LoVo (cell line): Measurements from ENCODE around the gene EPHB2.

Experiments used
- DNase-seq: peaks from one replicate; pipeline ENCODE4 v3.0.0-alpha.2; 2016; ENCODE audit warnings: low spot score

The EPHB2 gene

DNA sequence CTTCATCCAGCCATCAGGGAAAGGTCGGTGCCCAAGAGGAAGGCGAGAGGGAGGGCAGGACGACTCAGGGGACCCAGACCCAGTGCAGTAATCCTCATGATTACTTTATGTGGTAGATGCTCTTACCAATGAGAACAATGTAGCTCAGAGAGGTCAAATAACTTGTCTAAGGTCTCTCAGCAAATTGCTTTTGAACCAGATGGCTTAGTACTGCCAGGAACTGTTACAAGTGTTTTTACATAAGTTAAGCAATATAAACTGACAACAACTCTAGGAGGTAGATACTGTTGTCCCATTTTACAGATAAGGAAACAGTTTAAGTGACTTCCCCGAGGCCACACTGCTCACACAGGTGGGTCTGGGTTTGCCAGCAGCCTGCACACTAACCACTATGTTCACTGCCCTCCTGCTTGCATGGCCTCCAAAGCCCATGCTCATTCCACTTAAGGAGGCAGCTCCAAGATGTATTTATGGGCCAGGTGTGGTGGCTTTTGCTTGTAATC is 150.3 kb downstream of the EPHB2 start:
- no peak for DNase-seq

DNA sequence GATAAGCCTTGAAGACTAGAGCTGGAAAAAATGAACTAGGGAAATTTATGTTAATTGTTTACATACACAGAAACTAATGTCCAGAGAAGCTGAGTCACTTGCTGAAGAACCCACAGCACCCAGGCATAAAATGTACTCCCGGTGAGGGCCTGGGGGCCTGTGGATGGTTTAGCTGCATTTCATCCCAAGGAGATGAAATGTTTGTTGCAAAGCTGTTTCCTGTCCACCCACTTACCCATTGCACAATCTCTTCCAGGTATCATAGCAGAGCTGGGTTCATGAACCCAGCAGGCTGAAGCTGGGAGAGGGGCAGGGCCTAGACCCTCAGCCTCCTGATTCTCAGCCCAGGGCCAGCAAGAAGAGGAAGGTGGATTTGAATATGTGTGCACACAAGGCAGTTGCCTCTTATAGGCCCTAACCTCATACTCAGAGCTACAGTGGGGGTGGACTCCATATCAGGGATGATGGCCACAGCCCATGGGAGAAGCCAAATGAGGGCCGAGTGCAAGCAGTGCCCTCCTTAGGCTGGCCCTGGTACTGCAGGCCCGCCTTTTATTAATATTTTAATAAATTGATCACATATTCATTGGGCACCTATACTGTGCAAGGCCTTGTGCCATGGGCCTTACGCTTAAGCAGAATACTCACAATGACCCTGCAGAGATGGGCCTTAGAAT is 151.3 kb downstream of the EPHB2 start:
- DNase-seq, result no peak

DNA sequence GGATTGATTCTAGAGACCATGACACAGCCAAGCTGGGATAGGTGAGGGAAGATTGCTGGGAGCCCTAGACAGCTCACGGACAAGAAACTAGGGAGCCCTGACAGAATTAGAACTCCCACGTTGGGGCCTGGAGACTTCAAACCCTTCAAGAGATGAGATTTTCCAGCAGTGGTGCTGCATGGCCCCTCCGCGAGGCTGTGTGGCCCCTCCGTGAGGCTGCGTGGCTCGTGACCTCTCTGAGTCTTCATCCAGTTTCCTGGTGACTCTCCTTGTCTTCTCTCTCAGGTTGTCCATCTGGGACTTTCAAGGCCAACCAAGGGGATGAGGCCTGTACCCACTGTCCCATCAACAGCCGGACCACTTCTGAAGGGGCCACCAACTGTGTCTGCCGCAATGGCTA is 152.1 kb downstream of the EPHB2 start:
- DNase-seq, result no peak

DNA sequence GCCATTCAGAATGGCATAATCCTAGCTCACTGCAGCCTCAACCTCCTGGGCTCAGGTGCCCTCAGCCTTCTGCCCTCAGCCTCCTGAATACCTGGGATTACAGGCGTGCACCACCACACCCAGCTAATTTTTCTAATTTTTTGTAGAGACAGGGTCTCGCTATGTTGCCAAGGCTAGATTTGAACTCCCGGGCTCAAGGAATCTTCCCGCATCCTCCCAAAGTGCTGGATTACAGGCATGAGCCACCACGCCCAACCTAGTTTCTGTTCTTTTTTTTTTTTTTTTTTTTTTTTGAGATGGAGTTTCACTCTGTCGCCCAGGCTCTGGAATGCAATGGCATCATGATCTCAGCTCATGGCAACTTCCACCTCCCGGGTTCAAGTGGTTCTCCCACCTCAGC is 153.1 kb downstream of the EPHB2 start:
- no peak for DNase-seq

DNA sequence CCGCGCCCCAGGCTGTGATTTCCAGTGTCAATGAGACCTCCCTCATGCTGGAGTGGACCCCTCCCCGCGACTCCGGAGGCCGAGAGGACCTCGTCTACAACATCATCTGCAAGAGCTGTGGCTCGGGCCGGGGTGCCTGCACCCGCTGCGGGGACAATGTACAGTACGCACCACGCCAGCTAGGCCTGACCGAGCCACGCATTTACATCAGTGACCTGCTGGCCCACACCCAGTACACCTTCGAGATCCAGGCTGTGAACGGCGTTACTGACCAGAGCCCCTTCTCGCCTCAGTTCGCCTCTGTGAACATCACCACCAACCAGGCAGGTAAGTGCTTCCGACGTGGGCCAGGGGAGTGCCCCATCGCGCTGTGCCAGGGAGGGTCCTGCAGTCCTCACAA is 154.2 kb downstream of the EPHB2 start:
- DNase-seq, result no peak

DNA sequence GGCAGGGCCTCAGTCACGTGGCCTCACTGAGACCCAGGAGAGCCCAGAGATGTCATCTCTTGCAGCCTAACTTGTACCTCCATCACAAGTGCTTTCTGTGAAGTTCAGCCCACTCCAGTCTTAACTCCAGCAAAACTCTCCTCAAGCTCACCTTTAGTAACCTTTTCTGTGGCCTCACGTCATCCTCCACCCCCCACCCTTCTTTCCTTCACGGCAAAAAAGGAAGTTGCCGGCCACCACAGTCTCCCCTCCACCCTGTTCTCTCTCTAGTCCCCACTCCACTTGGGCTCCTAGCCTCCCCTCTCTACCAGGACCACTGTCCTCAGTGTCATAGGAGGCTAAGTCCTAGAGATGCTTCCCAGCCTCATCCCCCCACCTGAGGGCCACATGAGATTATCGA is 155.1 kb downstream of the EPHB2 start:
- no peak for DNase-seq

DNA sequence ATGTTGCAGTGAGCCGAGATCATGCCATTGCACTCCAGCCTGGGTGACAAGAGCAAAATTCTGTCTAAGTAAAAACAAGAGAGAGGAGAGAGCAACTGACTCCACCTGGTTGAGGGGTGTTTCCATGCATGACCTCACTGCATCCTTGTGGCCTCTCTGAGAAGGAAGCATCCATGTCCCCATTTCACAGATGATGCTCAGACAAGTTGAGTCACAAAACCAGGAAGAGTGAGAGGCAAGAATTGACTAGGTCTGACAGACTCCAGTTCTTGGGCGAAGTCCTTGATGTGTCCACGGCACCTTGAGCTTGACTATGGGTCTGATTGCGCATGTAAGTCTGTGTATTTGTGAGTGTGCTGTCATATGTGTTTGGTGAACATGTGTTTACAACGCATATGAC is 156.2 kb downstream of the EPHB2 start:
- DNase-seq, result no peak

DNA sequence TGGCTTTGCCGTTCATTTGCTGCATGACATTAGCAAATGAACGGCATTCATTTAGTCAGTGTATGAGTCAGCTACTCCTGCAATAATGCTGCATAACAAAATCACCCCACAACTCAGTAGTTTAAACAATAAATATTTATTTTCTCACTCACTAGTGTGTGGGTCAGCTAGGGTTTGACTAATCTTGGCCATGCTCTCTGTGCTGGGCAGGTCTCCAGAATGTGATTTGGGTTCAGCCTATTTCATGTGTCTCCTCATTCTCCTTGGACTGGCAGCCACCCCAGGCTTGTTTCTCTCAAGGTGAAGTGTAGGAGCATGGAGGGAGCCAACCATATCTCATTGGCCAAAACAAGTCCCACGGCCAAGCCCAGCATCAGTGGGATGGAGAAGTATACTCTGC is 157.7 kb downstream of the EPHB2 start:
- DNase-seq, result no peak

DNA sequence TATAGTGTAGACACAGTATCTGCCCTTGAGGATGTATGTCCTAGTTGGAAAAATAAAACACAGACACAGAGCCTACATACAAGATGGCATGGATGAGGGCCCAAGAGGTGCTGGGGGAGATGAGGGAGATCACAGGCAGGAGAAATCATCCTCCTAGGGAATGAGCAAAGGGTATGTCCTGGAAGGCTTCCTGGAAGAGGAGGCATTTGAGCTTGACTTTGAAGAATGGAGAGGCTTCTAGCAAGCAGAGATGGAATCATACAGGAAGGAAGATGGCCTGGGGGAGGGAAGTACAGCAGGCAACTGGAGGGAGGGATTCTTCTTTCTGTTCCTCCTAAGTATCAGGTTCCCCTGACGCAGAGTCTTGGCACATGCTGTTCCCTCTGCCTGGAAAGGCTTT is 158.7 kb downstream of the EPHB2 start:
- DNase-seq, result no peak

DNA sequence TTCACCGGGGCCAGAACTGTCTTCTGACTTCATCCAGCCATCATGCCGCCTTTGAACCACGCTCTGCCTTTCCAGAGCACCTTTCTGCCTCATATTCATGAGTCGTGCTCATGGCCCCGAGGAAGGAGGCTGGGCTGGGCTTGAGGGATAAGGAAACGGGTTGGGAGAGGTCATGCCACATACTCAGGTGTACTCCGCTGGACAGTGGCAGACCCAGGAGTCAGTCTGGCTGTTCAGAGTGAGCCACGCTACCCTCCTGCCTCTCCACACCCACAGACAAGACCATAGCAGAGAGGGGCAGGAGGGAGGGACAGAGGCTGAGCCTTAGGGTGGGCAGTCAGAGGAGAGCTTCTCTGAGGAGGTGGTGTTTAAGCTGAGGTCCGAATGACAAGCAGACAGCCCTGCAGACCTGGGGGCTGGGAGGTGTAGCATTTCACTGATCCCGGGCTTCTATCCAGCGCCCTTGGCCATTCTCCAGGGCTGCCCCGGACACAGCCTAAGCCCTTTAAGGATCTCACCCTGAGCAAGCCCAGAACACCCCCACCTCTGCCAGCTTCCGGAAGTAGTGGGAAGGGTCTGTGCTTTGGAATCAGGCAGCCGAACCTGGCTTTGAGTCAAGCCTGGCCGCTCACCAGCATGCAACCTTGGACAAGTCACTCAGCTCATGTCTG is 159.7 kb downstream of the EPHB2 start:
- DNase-seq, result no peak

DNA sequence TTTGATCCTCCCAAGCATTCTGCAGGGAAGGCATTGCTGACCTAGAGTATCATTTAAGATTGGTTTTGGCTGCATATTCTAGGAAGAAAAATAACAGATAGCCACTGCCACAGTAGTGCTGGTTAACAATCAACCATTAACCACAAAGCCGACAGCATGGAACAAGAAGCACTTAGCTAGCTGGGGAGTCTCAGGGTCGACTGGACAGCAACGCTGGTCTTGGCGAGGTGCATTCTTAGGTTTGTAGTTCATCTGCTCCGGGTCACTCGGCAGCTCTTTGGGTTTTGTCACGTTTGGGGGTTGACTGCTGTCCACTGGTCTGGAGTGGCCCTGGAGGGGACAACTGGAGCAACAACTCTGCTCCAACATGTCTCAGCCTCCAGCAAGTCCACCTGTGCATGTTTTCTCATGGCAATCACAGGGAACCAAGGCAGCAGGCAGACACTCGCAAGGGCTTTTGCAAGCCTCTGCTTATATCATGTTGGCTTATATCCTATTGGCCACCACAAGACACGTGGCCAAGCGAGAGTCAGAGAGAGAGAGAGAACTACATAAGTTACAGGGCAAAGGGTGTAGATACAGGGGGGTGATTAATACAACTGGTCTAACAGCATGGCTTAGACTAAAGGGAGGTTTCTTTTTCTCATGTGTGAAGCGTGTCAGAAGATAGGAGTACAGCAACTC is 162.5 kb downstream of the EPHB2 start:
- no peak for DNase-seq

DNA sequence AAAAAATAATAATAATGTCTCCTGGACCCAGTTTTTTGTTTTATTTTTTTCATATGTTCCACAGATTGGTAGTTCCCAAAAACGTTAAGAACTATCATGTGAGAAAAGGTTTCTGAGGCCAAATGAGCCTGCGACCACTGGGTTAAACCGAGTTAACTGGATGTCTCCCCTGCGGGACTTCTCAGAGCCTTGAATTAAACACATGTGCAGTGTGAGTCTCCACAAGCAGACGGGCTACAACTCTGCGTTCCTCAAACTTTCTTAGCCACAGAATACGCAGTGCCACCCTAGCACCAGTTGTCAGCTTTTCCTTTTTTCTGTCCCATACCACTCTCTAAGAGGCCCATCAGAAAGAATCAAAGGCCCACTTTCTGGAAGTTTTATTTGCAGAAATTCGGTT is 164.1 kb downstream of the EPHB2 start:
- no peak for DNase-seq

DNA sequence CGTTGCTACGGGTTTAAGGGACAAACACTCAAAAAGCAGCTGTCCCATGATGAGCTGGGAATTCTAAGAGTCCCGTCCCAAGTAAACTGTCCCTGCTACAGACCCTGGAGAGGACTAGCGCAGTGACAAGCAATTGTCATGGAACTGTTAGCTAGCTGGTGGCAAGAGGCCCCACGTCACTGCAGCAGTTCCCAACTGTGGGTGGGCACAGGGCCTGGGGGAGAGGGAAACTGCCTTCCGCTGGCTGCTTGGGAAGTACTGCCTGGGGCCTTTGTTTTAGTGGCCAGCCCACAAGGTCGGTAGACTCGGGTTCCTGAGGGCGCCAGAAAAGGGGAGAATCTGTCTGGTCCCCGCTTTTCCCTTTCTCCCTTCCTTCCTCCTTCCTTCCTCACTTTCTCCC is 164.6 kb downstream of the EPHB2 start:
- DNase-seq, result no peak

DNA sequence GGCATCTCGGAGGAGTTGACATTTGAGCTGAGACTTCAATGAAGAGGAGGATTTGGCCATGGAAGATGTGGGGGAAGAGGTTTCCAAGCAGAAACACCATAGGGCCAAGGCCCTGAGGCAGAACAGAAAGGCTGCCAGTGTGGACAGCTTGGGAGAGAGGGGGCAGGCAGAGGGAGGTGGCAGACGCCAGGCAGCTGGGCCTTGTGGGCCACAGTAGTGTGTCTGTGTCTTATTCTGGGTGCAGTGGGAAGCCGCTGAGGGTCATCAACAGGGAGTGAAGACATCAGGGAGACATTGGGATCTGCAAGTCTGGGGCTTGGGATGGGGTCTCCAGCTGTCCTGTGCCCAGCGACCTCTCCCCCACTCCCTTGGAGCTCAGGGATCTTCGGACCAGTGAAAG is 165.2 kb downstream of the EPHB2 start:
- DNase-seq, result no peak

DNA sequence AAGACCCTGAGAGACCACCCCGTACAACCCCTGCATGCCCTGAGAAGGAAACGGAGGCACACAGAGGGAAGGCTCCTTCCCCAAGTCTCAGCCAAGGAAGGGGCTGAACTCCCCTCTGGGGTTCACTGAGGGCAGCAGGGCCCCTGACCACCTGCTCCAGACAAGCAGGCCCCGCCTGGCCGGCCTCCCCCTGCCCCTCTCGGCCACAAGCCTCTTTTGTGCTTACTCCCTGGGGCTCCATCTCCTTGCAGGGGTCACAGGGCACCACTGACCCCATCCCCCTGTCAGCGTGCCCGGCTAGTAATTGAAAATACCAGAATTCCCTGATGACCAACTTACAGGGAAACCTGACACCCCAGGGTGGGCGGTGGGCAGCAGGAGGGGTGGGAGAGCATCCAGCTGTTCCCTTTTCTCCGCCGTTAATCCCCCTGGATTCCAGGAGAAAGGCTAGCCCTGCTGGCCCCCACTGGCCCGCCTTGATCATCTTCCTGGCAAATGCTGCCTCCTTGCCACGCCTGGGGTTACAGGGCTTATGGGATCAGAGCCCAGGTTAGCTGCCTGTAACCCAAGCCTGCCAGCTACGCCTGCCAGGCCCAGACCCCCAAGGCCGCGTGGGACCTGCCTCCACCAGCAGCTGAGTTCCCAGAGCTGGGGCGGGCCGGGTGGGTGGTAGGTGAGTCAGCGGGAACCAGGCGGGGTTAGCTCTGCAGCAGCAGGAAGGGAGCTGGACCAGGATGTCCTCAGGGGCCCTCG is 165.9 kb downstream of the EPHB2 start:
- no peak for DNase-seq

DNA sequence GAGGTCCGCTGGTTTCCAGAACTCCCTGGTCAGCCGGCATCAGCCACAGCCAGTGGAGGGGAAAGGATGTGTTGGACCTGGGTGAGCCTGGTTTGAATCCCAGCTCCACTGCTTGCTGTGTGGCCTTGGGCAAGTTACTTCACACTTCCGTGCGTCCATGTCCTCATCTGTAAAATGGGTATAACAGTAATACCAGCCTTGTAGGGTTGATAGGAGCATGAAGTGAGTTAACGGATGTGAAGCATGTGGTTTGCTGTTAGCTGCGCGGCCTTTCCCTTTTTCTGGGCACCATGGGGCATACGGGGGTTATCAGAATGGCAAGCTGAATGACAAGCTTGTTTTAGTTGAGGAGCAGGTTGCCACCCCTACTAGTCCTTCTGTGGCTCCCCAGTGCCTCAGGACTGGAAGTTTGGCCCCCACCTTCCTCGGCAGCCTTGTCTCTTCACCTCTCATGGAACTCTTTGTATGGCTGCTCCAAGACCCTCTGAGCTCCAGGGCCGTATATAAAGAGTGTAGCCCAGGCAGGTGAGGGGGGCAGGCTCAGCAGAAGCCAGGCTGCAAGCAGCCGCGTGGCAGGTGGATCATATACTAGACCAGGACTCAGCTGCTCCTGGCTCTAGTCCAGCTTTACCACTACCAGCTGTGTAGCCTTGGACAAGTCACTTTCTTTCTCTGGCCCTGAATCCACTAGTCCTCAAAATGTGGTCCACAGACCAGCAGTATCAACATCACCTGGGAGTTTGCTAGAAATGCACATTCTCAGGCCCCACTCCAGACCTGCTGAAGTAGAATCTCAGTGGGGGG is 166.7 kb downstream of the EPHB2 start:
- DNase-seq, result no peak

DNA sequence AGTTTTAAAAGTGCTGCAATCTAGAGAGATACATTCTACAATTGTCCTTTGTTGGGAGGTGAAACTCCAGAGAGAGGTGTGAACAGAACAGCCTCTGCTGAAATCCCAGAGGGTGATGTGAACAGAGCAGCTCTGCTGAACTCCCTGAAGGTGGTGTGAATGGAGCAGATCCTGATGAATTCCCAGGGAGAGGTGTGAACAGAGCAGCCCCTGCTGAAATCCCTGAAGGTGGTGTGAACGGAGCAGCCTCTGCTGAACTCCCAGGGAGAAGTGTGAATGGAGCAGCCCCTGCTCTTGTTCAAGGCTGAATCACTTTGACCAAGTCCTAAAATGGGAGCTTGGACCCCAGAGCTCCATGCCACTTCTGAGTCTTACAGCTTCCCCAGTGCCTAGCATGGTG is 167.3 kb downstream of the EPHB2 start:
- DNase-seq, result no peak

DNA sequence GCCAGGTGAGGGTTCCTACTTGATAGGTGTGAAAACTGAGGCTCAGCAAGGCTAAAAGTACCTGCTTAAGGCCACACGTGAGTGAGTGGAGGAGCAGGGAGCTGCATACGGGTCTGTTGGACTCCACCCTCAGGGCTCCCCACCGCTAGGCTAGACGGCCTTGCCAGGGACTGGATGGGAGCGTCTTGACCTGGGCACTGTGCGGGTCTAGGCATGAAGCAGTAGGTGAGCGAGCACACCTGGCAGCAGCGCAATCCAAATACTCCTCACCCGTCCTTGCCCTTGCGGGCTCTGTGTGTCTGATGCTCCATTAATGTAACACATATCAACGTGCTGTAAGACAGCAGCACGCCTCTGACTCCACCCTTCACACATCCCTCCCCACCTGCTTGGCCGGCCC is 168.0 kb downstream of the EPHB2 start:
- no peak for DNase-seq

DNA sequence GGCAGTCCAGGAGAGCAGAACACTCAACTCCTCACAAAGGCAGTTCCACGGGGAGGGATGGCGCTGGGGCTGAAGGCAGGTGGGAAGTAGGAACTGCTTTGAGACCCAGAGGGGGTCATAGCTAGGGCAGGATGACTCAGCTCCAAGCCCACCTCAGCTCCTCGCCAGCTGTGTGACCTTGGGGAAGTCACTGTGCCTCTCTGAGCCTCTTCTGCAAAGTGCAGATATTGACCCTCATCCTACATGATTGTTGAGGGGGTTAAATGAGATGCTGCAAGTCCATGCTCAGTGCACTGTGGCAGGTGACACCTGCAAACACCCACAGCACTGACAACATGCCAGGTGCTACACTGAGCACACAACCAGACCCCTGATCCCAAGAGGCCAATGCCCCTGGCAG is 168.8 kb downstream of the EPHB2 start:
- no peak for DNase-seq

DNA sequence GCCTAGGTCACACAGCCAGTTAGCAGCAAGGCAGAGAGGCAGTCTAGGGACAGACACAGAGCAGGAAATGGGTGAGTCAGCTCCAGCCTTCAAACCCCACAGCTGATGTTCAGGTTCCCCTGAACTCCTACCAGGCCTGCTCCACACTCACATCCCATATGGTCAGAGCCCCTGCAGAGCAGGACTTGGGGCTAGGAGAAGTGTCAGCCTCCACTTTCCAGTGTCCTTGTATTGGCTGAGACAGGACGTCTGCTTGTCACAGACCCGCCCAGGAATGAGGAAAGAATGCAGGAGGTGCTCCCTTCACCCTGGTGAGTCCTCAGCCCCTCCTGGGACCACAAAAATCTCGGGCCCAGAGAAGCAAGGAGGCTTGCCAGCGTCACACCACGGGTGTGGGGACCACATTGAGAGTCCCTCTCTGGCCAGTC is 169.5 kb downstream of the EPHB2 start:
- no peak for DNase-seq

DNA sequence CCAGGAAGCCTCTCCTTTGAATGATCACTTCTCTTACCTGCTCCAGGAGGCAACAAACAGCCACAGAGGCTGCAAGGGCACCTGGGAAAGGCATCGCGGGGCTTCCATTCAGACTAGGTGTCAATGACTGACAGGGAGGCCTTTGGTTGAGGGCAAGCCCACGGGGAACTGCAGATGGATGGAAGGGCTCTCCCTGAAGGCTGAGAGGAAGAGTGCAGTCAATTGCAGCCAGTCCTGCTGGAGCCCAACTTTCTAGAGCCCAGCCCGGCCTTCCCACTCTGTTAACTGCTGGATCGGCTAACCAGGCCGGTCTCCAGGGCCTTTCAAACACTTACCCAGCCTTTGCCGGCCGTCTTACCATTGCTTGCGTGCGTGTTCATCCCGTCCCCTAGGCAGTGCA is 172.8 kb downstream of the EPHB2 start:
- no peak for DNase-seq
